Urothelium cell line (cell line): Measurements from ENCODE around the gene PIAS4.
A peak's percentile ranks its signal among the peaks of the same experiment; 100 is the strongest.

Experiments used
- DNase-seq: peaks from one replicate; pipeline ENCODE4 v3.0.0; 2011; ENCODE audit warnings: low spot score, mixed read lengths
- FAIRE-seq: peaks from 2 replicates; lab custom pipeline; 2011; peaks lifted over from hg19 to GRCh38; lab: Jason Lieb, UNC

PIAS4 gene

GRCh38 chr19:4016903-4017638 lies 9.5 kb downstream of the PIAS4 start:
- FAIRE-seq (no peak), DNase-seq (no peak)

GRCh38 chr19:4018140-4018613 lies 10.6 kb downstream of the PIAS4 start:
- DNase-seq (no peak), FAIRE-seq (no peak)

GRCh38 chr19:4018775-4019504 lies 11.4 kb downstream of the PIAS4 start:
- FAIRE-seq = no peak
- no peak for DNase-seq

- FAIRE-seq = no peak
- DNase-seq = no peak
Observed at GRCh38 chr19:4019578-4019977, 12.0 kb downstream of the PIAS4 start.

GRCh38 chr19:4023600-4024398 lies 16.3 kb downstream of the PIAS4 start:
- DNase-seq (no peak), FAIRE-seq (no peak)

GRCh38 chr19:4025317-4025716 lies 17.8 kb downstream of the PIAS4 start:
- FAIRE-seq (no peak), DNase-seq (no peak)

- no peak for DNase-seq
- no peak for FAIRE-seq
Observed at GRCh38 chr19:4027146-4027545, 19.6 kb downstream of the PIAS4 start.

- no peak for DNase-seq
- FAIRE-seq = no peak
Observed at GRCh38 chr19:4028334-4029246, 21.1 kb downstream of the PIAS4 start.

GRCh38 chr19:4029247-4029614 lies 21.7 kb downstream of the PIAS4 start:
- FAIRE-seq (no peak), DNase-seq (no peak)

- FAIRE-seq (no peak), DNase-seq (no peak)
Observed at GRCh38 chr19:4030552-4030951, 23.0 kb downstream of the PIAS4 start.

GRCh38 chr19:4030981-4031380 lies 23.4 kb downstream of the PIAS4 start:
- FAIRE-seq (no peak), DNase-seq (no peak)

- FAIRE-seq (no peak), DNase-seq (no peak)
Observed at GRCh38 chr19:4031420-4031819, 23.9 kb downstream of the PIAS4 start.

GRCh38 chr19:4032436-4032835 lies 24.9 kb downstream of the PIAS4 start:
- FAIRE-seq (no peak), DNase-seq (no peak)

- FAIRE-seq (no peak), DNase-seq (no peak)
Observed at GRCh38 chr19:4033028-4033956, 25.8 kb downstream of the PIAS4 start.

GRCh38 chr19:4034048-4035017 lies 26.8 kb downstream of the PIAS4 start:
- DNase-seq (no peak), FAIRE-seq (no peak)

GRCh38 chr19:4035018-4035566 lies 27.6 kb downstream of the PIAS4 start:
- DNase-seq = no peak
- FAIRE-seq = no peak

- DNase-seq (no peak), FAIRE-seq (peak; percentile 99)
Observed at GRCh38 chr19:4035582-4035981, 28.0 kb downstream of the PIAS4 start.
